ENCODE results near the gene PLXND1. TPM values are rescaled to one million over a fixed set of nuclear protein-coding genes. Genes with fewer than 3 reads are reported as not detected.

The PLXND1 gene
- total RNA-seq, 1 experiment from 2014 or later = 26.3 TPM

DNA sequence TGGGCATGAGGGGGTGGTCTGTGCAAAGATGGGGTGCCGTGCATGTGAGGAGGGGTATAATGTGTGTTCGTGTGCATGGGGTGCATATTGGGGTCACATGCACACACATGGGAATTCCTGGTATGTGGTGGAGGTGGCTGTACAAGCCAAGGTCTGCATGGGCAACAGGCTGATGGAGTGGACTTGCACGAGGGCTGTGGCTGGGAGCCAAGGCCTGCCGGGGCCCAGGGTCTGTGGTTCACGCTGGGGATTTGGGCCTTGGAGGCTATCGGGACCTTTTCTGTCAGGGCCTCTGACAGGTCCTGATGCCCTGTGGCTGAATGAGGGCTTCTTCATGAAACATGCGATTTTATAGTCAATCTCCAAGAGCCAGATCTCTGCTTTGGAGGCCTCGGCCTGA, 9.8 kb upstream of the PLXND1 start:
- no peaks in the 10 kb centered on the region for H3K9me3 ChIP-seq
- H3K4me1 ChIP-seq = peaks cover 16% of the 10 kb centered on the region
- H3K27ac Mint-ChIP-seq (ENCODE audit: unreplicated experiment) = no peak overlapping the region
- TF ChIP-seq, protein P1, sequence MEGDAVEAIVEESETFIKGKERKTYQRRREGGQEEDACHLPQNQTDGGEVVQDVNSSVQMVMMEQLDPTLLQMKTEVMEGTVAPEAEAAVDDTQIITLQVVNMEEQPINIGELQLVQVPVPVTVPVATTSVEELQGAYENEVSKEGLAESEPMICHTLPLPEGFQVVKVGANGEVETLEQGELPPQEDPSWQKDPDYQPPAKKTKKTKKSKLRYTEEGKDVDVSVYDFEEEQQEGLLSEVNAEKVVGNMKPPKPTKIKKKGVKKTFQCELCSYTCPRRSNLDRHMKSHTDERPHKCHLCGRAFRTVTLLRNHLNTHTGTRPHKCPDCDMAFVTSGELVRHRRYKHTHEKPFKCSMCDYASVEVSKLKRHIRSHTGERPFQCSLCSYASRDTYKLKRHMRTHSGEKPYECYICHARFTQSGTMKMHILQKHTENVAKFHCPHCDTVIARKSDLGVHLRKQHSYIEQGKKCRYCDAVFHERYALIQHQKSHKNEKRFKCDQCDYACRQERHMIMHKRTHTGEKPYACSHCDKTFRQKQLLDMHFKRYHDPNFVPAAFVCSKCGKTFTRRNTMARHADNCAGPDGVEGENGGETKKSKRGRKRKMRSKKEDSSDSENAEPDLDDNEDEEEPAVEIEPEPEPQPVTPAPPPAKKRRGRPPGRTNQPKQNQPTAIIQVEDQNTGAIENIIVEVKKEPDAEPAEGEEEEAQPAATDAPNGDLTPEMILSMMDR (IDR thresholded peaks at IDR 0.05; ENCODE audit: insufficient read depth in 1 of 2, low read depth in 1 of 2, low read length in 1 of 2, severe bottlenecking in 1 of 2, unreplicated experiment in 1 of 2) = no peak
- no peaks in the 10 kb centered on the region for H3K9me3 Mint-ChIP-seq (ENCODE audit: unreplicated experiment)
- intact Hi-C loops (cut with micrococcal nuclease; ENCODE audit: unreplicated experiment) = no loop called here
- POLR2A ChIA-PET = no interaction called here
- no peak overlapping the region for H3K4me3 Mint-ChIP-seq (ENCODE audit: unreplicated experiment)
- CTCF ChIA-PET = no interaction called here
- BruUV-seq (replicated peaks) = no TSS peak
- no peaks in the 10 kb centered on the region for H3K36me3 Mint-ChIP-seq (ENCODE audit: insufficient read depth, unreplicated experiment)
- no peaks in the 10 kb centered on the region for H3K36me3 ChIP-seq (ENCODE audit: control insufficient read depth, insufficient read depth, low read length)
- H3K4me3 ChIP-seq (ENCODE audit: low read depth, low read length) = no peak overlapping the region
- DNase-seq = no peak
- H3K4me1 Mint-ChIP-seq (ENCODE audit: low read depth, unreplicated experiment) = no peaks in the 10 kb centered on the region
- no peaks in the 10 kb centered on the region for H3K27me3 Mint-ChIP-seq (ENCODE audit: insufficient read depth, unreplicated experiment)
- no peaks in the 10 kb centered on the region for H3K27me3 ChIP-seq (replicated peaks; ENCODE audit: control insufficient read depth, insufficient read depth, low read length)

DNA sequence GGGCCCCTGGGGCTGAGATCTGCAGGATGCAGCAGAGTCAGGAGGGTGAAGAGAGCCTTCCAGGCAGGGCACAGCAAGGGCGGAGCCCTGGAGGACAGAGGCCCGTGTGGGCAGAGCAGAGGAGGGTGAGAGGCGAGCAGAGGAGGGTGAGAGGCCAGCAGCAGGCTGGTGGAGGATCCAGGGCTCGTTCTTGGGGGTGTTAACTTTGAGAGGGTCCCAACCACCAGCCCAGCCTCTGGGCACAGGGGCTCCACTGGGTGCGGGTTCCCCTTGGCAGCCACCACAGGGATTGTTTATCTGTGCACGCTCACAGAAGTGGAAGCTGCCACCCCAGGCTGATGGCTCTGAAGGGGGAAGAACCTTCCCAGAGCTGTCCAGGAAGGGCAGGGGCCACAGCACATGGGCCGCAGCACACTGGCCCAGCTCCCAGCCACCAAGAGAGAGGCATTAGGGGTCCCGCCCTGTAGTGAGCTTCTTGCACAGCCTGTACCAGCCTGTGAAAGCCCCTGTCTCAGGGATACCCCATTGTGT, 9.3 kb upstream of the PLXND1 start:
- CTCF ChIA-PET = no interaction called here
- H3K4me1 ChIP-seq = peaks cover 16% of the 10 kb centered on the region
- no peak overlapping the region for H3K4me3 Mint-ChIP-seq (ENCODE audit: unreplicated experiment)

DNA sequence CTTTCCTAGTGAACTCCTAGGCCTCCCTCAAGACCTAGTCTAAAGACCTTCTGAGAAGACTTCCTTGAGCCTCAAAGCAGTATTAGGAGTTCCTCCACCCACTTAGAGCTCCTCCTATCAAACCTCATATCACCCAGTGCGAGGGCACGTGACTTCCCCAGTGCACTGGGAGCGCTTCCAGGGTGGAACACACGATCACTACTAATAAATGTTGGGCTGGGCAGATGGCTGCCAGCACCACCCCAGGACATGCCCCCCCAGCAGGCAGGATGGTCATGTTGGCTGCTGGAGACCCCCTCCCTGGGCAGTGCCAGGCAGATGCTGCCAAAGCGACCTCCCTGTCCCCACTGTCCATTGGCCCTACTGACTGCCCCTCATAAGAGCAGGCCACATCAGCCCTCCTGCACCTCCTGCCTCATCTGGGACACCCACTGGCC, 8.5 kb upstream of the PLXND1 start:
- no peaks in the 10 kb centered on the region for H3K9me3 Mint-ChIP-seq (ENCODE audit: unreplicated experiment)
- POLR2A ChIA-PET = no interaction called here
- H3K4me1 Mint-ChIP-seq (ENCODE audit: low read depth, unreplicated experiment) = no peaks in the 10 kb centered on the region
- DNase-seq = no peak
- TF ChIP-seq, protein P1 (IDR thresholded peaks at IDR 0.05; ENCODE audit: insufficient read depth in 1 of 2, low read depth in 1 of 2, low read length in 1 of 2, severe bottlenecking in 1 of 2, unreplicated experiment in 1 of 2) = no peak
- intact Hi-C loops (cut with micrococcal nuclease; ENCODE audit: unreplicated experiment) = no loop called here
- no peak overlapping the region for H3K27ac Mint-ChIP-seq (ENCODE audit: unreplicated experiment)
- no TSS peak for BruUV-seq (replicated peaks)
- CTCF ChIA-PET = no interaction called here
- H3K27me3 Mint-ChIP-seq (ENCODE audit: insufficient read depth, unreplicated experiment) = no peaks in the 10 kb centered on the region
- Histone ChIP-seq H3K9me3 (no peaks in the 10 kb centered on the region), H3K27me3 (replicated peaks; ENCODE audit: control insufficient read depth, insufficient read depth, low read length) (no peaks in the 10 kb centered on the region), H3K4me1 (peaks cover 16% of the 10 kb centered on the region), H3K4me3 (ENCODE audit: low read depth, low read length) (no peak overlapping the region), H3K36me3 (ENCODE audit: control insufficient read depth, insufficient read depth, low read length) (no peaks in the 10 kb centered on the region)
- no peaks in the 10 kb centered on the region for H3K36me3 Mint-ChIP-seq (ENCODE audit: insufficient read depth, unreplicated experiment)
- H3K4me3 Mint-ChIP-seq (ENCODE audit: unreplicated experiment) = no peak overlapping the region

More for the DNA sequence above, 9.3 kb upstream of the PLXND1 start:
- H3K27ac Mint-ChIP-seq (ENCODE audit: unreplicated experiment) = no peak overlapping the region
- H3K9me3 Mint-ChIP-seq (ENCODE audit: unreplicated experiment) = no peaks in the 10 kb centered on the region
- no peak for DNase-seq
- Histone ChIP-seq H3K4me3 (ENCODE audit: low read depth, low read length) (no peak overlapping the region), H3K9me3 (no peaks in the 10 kb centered on the region), H3K36me3 (ENCODE audit: control insufficient read depth, insufficient read depth, low read length) (no peaks in the 10 kb centered on the region), H3K27me3 (replicated peaks; ENCODE audit: control insufficient read depth, insufficient read depth, low read length) (no peaks in the 10 kb centered on the region)
- no TSS peak for BruUV-seq (replicated peaks)
- H3K36me3 Mint-ChIP-seq (ENCODE audit: insufficient read depth, unreplicated experiment) = no peaks in the 10 kb centered on the region
- H3K27me3 Mint-ChIP-seq (ENCODE audit: insufficient read depth, unreplicated experiment) = no peaks in the 10 kb centered on the region
- intact Hi-C loops (cut with micrococcal nuclease; ENCODE audit: unreplicated experiment) = no loop called here
- TF ChIP-seq, protein P1 (IDR thresholded peaks at IDR 0.05; ENCODE audit: insufficient read depth in 1 of 2, low read depth in 1 of 2, low read length in 1 of 2, severe bottlenecking in 1 of 2, unreplicated experiment in 1 of 2) = no peak
- H3K4me1 Mint-ChIP-seq (ENCODE audit: low read depth, unreplicated experiment) = no peaks in the 10 kb centered on the region
- POLR2A ChIA-PET = no interaction called here

Data from Caco-2 (cell line).